WTC11 (cell line): Measurements from ENCODE around the gene MICAL2. TPM values are rescaled to one million over a fixed set of nuclear protein-coding genes. Genes with fewer than 3 reads are reported as not detected.

ENCODE experiments used
- ATAC-seq: fragments of 200-7000 bp; cut with Tn5 transposase; 2 replicates; pipeline ENCODE4 v1.10.0; 2021; ENCODE audit warnings: mild to moderate bottlenecking, moderate library complexity
- CTCF ChIA-PET: fragments of 300-600 bp; sonication (Branson Sonifier 250); formaldehyde crosslinking; loops from one replicate; lab custom pipeline; 2021; ENCODE audit warnings: antibody characterized with exemption; lab: Charles Lee
- POLR2A ChIA-PET: fragments of 350-600 bp; sonication (Branson Sonifier 250); formaldehyde crosslinking; loops from one replicate; lab custom pipeline; 2021; ENCODE audit warnings: antibody characterized with exemption; lab: Charles Lee
- DNase-seq: peaks from one replicate; pipeline ENCODE4 v3.0.0; 2021; ENCODE audit warnings: low spot score
- H3K27ac Mint-ChIP-seq: 2 replicates; pipeline ENCODE4 v1.8.0; 2021; ENCODE audit warnings: mixed read lengths
- H3K27me3 Mint-ChIP-seq: 2 replicates; pipeline ENCODE4 v1.8.0; 2021; ENCODE audit warnings: low read depth, mild to moderate bottlenecking, moderate library complexity, mixed read lengths
- H3K36me3 Mint-ChIP-seq: 2 replicates; pipeline ENCODE4 v1.8.0; 2021; ENCODE audit warnings: mixed read lengths
- H3K4me1 Mint-ChIP-seq: 2 replicates; pipeline ENCODE4 v1.8.0; 2022; ENCODE audit warnings: mixed read lengths
- H3K4me3 Mint-ChIP-seq: 2 replicates; pipeline ENCODE4 v1.8.0; 2021; ENCODE audit warnings: mild to moderate bottlenecking, moderate library complexity, mixed read lengths
- H3K9me3 Mint-ChIP-seq: 2 replicates; pipeline ENCODE4 v1.8.0; 2021; ENCODE audit warnings: mixed read lengths
- ESRRA ChIP-seq: sonication (generic); formaldehyde crosslinking; IDR thresholded peaks from 2 replicates; pipeline ENCODE4 v1.8.1; 2022; ENCODE audit warnings: mild to moderate bottlenecking, missing genetic modification reagents, borderline replicate concordance
- NR1H2 ChIP-seq: sonication (generic); formaldehyde crosslinking; IDR thresholded peaks from 2 replicates; pipeline ENCODE4 v1.9.0; 2021; ENCODE audit warnings: mild to moderate bottlenecking, moderate library complexity, missing genetic modification reagents
- PREB ChIP-seq: sonication (generic); formaldehyde crosslinking; IDR thresholded peaks from 2 replicates; pipeline ENCODE4 v1.8.1; 2022; ENCODE audit warnings: mild to moderate bottlenecking, missing genetic modification reagents, moderate library complexity, borderline replicate concordance
- SOX15 ChIP-seq: fragments of 250-450 bp; sonication (Bioruptor Pico); IDR thresholded peaks from 2 replicates; pipeline ENCODE4 v1.9.0; 2021; ENCODE audit warnings: mild to moderate bottlenecking
- ZBTB21 ChIP-seq: sonication (generic); formaldehyde crosslinking; IDR thresholded peaks from 2 replicates; pipeline ENCODE4 v1.8.1; 2023; ENCODE audit warnings: mild to moderate bottlenecking, missing genetic modification reagents, borderline replicate concordance
- ZBTB43 ChIP-seq: sonication (generic); formaldehyde crosslinking; IDR thresholded peaks from 2 replicates; pipeline ENCODE4 v1.8.1; 2023; ENCODE audit warnings: mild to moderate bottlenecking, missing genetic modification reagents
- ZMAT4 ChIP-seq: fragments of 250-450 bp; sonication (Bioruptor Pico); IDR thresholded peaks from 2 replicates; pipeline ENCODE4 v1.9.0; 2021; ENCODE audit warnings: mild to moderate bottlenecking
- ZNF512 ChIP-seq: sonication (generic); formaldehyde crosslinking; IDR thresholded peaks from 2 replicates; pipeline ENCODE4 v1.8.1; 2022; ENCODE audit warnings: missing genetic modification reagents, borderline replicate concordance
- ZNF532 ChIP-seq: fragments of 250-450 bp; sonication (Bioruptor Pico); IDR thresholded peaks from 2 replicates; pipeline ENCODE4 v1.9.0; 2021; ENCODE audit warnings: mild to moderate bottlenecking, borderline replicate concordance
- total RNA-seq: library from RNA; stranded (reverse); gene quantifications from 3 replicates; pipeline ENCODE4 v1.2.3, GENCODE V29; 2021
- TF ChIP-seq, protein P1 (sequence below): sonication (generic); formaldehyde crosslinking; IDR thresholded peaks from 2 replicates; pipeline ENCODE4 v1.8.0; 2022; ENCODE audit warnings: missing genetic modification reagents

The MICAL2 gene
- total RNA-seq, 1 experiment from 2014 or later: 3.1 TPM

DNA sequence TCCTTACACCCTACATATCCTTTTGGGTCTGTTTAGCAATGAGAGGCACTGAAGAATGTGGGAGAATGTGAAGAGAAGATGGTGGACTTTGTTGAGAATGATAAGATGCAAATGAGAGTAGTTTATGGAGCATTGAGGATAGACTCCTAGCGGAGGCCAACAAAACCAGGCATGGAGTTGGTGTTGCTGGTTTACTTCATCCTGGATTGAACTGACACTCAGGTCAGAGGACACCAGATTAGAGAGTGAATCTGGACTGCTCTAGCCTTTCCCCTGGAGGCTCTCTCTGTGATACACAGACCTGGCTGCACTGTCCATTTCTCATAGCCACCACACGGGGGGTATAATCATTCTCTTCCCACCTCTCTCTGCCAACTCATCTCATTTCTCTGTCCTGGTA is 98.7 kb downstream of the MICAL2 start:
- no peaks in the 10 kb centered on the region for H3K4me1 Mint-ChIP-seq
- ChIA-PET CTCF (no interaction called here), POLR2A (no interaction called here)
- H3K27me3 Mint-ChIP-seq: no peaks in the 10 kb centered on the region
- ATAC-seq: no peak
- no peak for TF ChIP-seq SOX15
- TF ChIP-seq, protein P1, sequence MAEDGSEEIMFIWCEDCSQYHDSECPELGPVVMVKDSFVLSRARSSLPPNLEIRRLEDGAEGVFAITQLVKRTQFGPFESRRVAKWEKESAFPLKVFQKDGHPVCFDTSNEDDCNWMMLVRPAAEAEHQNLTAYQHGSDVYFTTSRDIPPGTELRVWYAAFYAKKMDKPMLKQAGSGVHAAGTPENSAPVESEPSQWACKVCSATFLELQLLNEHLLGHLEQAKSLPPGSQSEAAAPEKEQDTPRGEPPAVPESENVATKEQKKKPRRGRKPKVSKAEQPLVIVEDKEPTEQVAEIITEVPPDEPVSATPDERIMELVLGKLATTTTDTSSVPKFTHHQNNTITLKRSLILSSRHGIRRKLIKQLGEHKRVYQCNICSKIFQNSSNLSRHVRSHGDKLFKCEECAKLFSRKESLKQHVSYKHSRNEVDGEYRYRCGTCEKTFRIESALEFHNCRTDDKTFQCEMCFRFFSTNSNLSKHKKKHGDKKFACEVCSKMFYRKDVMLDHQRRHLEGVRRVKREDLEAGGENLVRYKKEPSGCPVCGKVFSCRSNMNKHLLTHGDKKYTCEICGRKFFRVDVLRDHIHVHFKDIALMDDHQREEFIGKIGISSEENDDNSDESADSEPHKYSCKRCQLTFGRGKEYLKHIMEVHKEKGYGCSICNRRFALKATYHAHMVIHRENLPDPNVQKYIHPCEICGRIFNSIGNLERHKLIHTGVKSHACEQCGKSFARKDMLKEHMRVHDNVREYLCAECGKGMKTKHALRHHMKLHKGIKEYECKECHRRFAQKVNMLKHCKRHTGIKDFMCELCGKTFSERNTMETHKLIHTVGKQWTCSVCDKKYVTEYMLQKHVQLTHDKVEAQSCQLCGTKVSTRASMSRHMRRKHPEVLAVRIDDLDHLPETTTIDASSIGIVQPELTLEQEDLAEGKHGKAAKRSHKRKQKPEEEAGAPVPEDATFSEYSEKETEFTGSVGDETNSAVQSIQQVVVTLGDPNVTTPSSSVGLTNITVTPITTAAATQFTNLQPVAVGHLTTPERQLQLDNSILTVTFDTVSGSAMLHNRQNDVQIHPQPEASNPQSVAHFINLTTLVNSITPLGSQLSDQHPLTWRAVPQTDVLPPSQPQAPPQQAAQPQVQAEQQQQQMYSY: peak; percentile 57; the same call in 1 of the 2 replicates
- H3K4me3 Mint-ChIP-seq: no peak overlapping the region
- H3K9me3 Mint-ChIP-seq: no peaks in the 10 kb centered on the region
- no peak for DNase-seq
- no peaks in the 10 kb centered on the region for H3K36me3 Mint-ChIP-seq
- no peak overlapping the region for H3K27ac Mint-ChIP-seq

DNA sequence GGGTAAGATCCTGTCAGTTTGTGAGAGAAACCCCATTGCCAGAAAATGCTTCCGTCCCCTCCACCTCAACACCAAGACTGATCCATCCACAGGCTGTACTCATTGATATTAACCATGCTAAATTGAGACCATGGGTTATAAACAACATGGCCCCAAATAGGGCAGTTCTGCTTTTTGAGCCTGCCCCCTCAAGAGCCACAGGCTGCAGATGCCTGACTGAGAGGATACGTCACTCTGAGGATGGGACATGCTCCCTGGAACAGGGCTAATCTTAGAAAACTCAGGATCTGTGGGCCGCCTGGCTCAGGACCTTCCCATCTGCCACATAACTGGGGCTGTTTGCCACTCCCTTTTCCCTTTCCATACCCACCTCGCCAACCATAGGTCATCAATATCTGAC is 99.8 kb downstream of the MICAL2 start:
- Mint-ChIP-seq H3K27ac (no peak overlapping the region), H3K9me3 (no peaks in the 10 kb centered on the region)
- POLR2A ChIA-PET: no interaction called here
- TF ChIP-seq ZMAT4 (CRISPR knock-in tag) (no peak), ZNF512 (CRISPR knock-in tag) (no peak), PREB (CRISPR knock-in tag) (no peak), ZBTB21 (CRISPR knock-in tag) (no peak), NR1H2 (CRISPR knock-in tag) (no peak), ZBTB43 (CRISPR knock-in tag) (no peak), ZNF532 (CRISPR knock-in tag) (no peak), ESRRA (no peak)
- TF ChIP-seq, all 79 proteins: peak for 0
- Mint-ChIP-seq H3K4me3 (no peak overlapping the region), H3K36me3 (no peaks in the 10 kb centered on the region), H3K27me3 (no peaks in the 10 kb centered on the region), H3K4me1 (peaks cover 5% of the 10 kb centered on the region)
- CTCF ChIA-PET: no interaction called here
- DNase-seq: no peak
- ATAC-seq: no peak
